CD4-positive, alpha-beta T cell treated with Interleukin-17A for 4 hours (primary cell): ENCODE data around the gene KRT13.
"Not testable (repeated sequence)": the region's sequence is repeated elsewhere in the genome, so short reads cannot be mapped to it uniquely, and the experiment has no call there.

Experiments
- DNase-seq: peaks from one replicate; pipeline ENCODE4 v3.0.0-alpha.2; 2020; ENCODE audit warnings: mixed read lengths

Gene KRT13

GRCh38 chr17:41505007-41505808 lies at the start of gene KRT13:
TSS of gene KRT13 (minus strand) at chr17:41505612. CDS start at chr17:41505550, 62 bp downstream.
- DNase-seq = no peak

GRCh38 chr17:41553987-41554680 lies 48.7 kb upstream of the KRT13 start:
- no peak for DNase-seq

DNA sequence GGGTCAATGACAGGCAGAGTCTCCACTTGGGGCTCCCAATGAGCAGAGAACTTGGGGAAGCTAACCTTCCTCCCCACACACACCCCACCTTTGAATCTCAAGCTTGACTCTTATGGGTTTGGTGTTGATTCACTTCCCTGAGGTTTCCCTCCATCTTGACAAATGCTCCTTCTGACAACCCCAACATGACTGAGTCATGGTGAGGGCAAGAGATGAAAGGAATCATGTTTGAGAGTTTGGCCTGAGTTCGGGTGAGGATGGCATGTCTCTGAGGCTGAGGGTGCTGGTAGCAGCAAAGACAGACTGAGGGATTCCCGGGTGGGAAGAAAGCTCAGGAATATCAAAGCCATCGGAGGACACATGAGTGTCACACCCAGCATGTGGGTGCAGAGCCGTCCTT lies 47.8 kb upstream of the KRT13 start:
- DNase-seq = no peak

DNA sequence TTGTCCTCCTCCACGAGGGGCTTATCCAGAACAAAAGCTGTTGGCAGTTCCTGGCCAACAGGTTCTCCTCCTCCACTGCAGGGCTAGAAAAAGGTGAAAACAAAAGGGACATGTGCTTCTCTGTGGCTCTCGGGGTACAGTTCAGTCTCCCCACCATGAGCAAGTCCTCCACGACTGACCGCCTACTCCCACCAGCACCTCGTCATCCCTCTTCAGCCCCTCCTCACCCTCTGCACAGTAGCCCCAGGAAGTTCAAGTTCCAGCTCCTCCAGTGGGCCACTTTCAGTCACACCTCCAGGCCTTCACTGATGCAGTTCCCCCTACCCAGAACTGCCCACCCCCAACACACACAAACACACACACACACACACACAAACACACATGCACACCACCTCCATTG lies 47.0 kb upstream of the KRT13 start:
- DNase-seq = no peak

DNA sequence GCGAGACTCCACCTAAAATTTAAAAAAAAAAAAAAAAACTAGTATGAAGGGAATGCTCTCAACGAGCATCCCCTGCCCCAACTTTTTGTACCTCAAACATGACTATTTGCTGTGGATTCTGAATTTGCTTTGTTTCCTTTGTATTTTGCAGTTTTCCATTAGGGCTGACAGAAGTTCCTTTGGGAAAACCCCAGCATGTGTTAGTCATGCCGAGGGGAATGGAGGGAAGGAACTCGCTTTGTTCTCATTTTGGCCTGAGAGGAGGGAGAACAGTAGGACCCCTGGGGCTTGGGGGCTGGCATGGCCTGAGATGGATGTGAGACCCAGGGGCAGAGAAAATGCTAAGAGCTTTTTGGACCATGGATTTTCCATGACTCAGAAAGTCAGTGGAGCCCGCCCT lies 46.0 kb upstream of the KRT13 start:
- no peak for DNase-seq

DNA sequence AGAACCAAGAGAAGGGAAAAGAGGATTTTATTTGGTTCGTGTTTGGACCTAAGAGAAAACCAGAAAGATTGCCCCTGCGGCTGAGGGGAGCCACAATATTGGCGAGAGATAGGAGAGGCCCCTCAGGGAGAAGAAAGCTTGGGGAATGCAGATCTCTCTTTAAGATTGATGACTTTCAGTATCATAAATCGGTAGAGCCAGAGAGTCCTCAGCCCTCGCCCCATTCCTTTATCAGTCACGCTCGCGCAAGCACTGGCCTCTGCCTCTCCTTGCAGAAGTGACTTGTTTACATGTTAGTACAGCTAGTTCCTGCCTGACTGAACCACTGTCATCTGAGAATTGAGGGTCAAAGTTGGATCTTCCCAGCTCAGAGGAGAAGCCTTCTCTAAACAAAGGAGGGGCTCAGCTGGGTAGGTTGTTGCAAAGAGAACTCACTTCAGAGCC lies 44.2 kb upstream of the KRT13 start:
- no peak for DNase-seq

GRCh38 chr17:41548844-41549595 lies 43.6 kb upstream of the KRT13 start:
- DNase-seq = peak; percentile 90

DNA sequence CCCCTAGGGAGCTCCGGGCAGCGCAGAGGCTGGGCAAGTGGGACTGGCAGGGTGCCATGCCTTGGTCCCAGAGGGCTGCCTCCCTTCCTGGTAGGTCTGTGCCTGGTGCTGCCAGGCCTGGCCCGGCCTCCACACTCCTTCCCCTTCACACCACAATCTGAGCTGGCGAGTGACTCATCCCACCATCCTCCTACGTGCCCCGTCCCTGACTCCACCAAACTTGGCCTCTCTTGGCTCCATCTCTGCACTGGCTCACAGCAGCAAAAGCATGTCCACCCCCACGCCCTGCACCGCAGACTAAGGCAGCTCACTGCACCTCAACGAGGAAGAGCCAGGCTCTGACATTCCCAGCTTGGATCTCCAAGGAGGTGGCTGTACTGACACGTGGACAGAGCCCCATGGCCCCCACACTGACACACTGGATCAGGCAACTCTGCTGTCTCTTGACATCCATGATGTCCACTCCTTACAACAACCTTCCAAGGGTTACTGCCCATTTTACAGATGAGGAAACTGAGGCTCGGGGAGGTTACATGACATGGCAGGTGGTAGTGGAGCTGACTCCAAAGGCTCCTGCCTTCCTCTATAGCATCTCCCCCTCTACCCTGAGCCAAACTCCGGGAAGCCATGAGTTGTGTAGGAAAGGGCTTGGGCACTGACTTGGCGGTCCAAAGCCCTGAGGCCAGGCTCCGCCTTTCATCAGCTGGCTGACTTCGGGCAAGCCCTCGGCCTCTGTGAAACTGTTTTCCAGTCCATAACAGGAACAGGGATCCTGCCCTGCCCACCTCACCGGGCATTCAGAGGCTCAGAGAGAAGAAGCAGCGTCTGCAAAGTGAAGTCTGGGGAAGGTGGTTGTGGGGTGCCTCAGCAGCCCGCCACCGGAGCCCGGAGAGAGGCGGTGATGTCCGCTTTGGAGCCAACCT lies 42.8 kb upstream of the KRT13 start:
- DNase-seq = peak; percentile 58

DNA sequence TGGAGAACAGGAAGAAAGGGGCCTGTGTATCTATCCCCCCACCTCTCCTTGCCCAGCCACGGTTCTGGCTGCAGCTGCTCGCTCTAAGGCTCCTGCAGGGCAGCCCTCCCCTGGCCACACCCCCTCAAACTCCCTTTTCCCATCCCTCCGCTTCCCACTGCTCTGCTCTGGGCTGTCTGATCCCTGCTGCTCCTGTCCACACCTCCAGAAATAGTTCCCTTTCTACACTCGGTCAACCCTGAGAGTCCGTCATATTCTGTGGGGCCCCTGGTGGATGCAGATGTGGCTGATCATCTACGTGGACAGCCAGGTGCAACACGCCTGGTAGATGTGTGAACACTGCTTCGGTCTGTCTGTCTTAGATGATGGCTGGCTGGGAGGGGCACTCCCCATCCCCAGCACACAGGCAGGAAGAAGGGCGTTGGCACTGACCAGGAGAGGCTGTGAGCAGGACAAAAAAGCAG lies 42.0 kb upstream of the KRT13 start:
- no peak for DNase-seq

GRCh38 chr17:41546819-41547218 lies 41.4 kb upstream of the KRT13 start:
- DNase-seq = no peak

- no peak for DNase-seq
Observed at GRCh38 chr17:41545829-41546410, 40.5 kb upstream of the KRT13 start.

DNA sequence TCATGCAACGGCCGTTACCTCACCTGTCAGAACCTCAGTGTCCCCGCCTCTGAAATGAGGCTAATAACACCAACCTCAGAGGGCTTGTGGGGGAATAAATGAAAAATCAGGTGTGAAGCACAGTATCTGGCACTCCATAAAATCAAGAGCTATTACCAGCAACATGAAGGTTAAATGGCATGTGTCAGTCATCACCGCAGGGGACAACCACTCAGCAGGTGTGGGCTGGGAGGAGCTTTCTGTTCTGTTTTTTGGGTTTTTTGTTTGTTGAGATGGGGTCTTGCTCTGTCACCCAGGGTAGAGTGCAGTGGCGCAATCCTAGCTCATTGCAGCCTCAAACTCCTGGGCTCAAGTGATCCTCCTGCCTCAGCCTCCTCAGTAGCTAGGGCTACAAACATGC lies 39.5 kb upstream of the KRT13 start:
- DNase-seq = no peak

DNA sequence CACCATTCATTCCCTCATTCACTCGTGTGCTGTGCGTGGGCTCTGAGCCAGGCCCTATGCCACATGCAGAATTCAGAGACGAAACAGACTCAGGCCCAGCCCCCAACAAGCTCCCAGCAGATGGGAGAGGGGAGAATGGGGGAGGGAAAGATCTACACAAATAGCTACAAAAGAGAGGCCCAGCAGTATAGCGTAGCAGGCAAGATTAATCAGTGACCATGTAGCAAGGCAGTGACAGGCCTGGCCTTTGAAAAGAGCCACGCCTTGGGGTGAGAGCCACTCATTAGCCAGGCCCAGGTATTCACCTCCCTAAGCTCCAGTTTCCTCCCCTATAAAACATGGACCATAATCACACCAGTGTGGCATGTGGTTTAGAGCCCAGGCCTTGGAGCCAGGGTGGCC lies 39.1 kb upstream of the KRT13 start:
- DNase-seq = no peak

GRCh38 chr17:41542786-41543185 lies 37.4 kb upstream of the KRT13 start:
- DNase-seq = not testable (repeated sequence)

DNA sequence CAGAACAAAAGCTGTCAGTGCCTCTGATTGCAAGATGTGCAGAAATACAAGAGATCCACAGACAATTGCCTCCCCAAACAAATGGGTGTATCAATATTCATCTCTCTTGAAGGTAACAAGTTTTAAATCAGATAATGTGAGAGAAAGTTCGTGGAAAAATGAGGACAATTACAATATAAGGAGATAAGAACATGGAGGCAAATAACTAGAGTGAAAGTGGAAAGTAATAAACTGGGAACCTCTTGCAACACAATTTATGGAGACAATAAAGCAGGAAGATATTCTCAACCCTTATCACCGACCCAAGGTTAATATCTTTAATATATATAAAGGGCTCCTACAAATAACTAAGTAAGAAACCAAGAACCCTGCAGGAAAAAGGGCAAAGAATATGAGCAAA lies 36.9 kb upstream of the KRT13 start:
- no peak for DNase-seq

GRCh38 chr17:41540921-41541625 lies 35.7 kb upstream of the KRT13 start:
- no peak for DNase-seq

DNA sequence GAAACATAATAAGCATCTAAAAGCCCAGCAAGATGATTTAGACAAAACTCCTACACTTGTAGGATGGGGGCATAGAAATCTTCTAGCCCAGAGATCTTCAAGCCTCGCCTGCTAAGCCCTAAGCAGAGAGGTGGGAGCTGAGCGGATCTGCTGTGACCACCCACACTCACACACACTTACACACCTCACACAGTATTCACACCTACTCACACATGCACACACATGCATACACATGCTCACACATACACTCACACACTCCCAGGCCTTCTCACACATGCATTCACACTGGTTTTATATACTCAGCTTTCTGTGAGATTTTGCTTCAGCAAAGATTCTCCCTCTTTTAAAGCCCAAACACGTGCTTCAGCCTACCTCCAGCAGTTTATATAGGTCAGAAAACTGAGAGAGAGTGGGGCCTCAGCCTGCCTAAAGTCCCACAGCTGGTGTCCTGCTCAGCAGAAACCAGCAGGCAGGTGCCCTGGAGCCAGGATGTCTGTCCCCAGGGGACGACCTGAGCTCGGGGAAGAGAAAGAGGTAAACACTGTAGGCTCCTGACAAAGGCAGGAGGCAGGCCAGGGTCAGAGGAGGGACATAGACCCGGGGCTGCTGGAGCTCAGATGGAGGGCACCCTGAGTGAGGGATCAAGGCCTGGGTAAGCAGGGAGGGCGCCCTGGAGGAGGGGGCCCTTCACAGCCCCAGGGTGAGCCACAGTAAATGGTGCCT lies 34.7 kb upstream of the KRT13 start:
- no peak for DNase-seq

DNA sequence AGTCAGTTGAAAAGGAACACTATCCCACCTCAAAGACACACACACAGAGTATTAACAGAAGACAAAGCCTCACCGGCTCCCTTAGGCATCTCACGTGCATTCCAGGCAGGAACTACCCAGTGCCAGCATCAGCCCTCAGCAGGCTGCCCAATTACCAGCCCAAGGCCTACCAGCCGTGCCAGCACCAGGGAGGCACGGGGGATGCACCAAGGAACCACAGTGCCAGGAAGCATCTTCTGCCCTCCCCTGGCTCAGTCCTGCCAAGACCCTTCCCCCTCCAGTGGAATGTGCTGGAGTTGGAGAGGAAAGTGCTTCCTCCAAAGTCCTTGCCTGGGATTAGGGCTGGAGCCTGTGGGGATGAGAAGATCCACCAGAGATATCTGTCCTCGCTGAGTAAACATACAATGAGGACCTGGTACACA lies 33.7 kb upstream of the KRT13 start:
- no peak for DNase-seq

GRCh38 chr17:41538565-41538991 lies 33.2 kb upstream of the KRT13 start:
- DNase-seq = no peak

GRCh38 chr17:41537990-41538389 lies 32.6 kb upstream of the KRT13 start:
- no peak for DNase-seq

GRCh38 chr17:41537614-41537954 lies 32.2 kb upstream of the KRT13 start:
- DNase-seq = no peak
